ENCODE measurements around the gene CHMP5.

Gene CHMP5

DNA sequence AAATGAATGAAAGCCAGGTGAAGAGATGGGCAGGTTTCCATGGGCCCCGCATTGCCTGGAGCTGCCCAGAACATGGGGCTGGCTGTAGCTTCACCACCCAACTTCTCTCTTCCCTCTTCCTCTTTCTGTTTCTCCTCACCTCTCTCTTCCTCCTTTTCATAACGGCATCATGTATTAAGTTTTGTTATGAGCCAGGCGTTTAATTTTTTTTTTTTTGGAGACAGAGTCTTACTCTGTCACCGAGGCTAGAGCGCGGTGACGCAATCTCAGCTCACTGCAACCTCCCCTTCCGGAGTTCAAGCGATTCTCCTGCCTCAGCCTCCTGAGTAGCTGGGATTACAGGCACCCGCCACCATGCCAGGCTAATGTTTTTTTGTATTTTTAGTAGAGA is 37.8 kb upstream of the CHMP5 start:
- TF ChIP-seq, protein P1, sequence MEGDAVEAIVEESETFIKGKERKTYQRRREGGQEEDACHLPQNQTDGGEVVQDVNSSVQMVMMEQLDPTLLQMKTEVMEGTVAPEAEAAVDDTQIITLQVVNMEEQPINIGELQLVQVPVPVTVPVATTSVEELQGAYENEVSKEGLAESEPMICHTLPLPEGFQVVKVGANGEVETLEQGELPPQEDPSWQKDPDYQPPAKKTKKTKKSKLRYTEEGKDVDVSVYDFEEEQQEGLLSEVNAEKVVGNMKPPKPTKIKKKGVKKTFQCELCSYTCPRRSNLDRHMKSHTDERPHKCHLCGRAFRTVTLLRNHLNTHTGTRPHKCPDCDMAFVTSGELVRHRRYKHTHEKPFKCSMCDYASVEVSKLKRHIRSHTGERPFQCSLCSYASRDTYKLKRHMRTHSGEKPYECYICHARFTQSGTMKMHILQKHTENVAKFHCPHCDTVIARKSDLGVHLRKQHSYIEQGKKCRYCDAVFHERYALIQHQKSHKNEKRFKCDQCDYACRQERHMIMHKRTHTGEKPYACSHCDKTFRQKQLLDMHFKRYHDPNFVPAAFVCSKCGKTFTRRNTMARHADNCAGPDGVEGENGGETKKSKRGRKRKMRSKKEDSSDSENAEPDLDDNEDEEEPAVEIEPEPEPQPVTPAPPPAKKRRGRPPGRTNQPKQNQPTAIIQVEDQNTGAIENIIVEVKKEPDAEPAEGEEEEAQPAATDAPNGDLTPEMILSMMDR (IDR thresholded peaks at IDR 0.05; ENCODE audit: control insufficient read depth, extremely low read depth, insufficient read depth), result no peak
- no peak overlapping the region for H3K4me3 ChIP-seq (ENCODE audit: low read depth, low read length)
- DNase-seq (ENCODE audit: low read depth), result no peak

DNA sequence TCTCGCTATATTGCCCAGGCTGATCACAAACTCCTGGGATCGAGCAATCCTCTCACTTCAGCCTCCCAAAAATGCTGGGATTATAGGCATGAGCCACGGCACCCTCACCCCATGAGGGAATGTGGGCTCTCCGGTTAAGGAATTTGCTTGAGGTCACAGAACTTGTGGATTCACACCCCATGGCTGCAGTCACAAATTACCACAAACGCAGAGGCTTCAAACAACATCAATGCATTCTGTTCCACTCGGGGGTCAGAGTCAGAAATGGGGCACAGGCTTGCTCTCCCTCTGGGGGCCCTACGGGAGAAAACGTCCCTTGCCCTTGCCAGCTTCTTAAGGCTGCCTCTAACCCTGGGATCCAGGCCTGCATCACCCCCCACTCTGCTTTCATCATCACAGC is 37.1 kb upstream of the CHMP5 start:
- TF ChIP-seq, protein P1 (IDR thresholded peaks at IDR 0.05; ENCODE audit: control insufficient read depth, extremely low read depth, insufficient read depth), result no peak
- no peak for DNase-seq (ENCODE audit: low read depth)
- H3K4me3 ChIP-seq (ENCODE audit: low read depth, low read length), result no peak overlapping the region

DNA sequence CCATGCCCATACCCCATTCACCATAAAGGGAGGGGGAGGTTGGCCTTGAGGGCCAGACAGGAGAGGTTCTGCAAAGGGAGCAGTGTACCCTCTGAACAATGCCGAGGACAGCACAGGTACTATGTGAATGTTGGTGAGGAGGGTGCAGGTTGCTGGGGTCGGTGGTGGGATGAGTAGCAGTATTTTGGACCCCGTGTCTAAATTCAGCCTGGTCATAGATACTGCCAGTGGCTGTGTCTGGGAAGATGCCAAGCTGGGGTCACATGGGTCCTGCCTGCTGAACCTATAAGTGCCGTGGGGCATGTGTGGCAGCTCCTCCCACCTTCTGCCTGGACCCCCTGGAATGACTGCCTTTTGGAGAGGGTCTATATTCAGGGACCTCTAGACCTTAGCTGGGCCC is 36.2 kb upstream of the CHMP5 start:
- H3K4me3 ChIP-seq (ENCODE audit: low read depth, low read length), result no peak overlapping the region
- DNase-seq (ENCODE audit: low read depth), result no peak
- TF ChIP-seq, protein P1 (IDR thresholded peaks at IDR 0.05; ENCODE audit: control insufficient read depth, extremely low read depth, insufficient read depth), result no peak

DNA sequence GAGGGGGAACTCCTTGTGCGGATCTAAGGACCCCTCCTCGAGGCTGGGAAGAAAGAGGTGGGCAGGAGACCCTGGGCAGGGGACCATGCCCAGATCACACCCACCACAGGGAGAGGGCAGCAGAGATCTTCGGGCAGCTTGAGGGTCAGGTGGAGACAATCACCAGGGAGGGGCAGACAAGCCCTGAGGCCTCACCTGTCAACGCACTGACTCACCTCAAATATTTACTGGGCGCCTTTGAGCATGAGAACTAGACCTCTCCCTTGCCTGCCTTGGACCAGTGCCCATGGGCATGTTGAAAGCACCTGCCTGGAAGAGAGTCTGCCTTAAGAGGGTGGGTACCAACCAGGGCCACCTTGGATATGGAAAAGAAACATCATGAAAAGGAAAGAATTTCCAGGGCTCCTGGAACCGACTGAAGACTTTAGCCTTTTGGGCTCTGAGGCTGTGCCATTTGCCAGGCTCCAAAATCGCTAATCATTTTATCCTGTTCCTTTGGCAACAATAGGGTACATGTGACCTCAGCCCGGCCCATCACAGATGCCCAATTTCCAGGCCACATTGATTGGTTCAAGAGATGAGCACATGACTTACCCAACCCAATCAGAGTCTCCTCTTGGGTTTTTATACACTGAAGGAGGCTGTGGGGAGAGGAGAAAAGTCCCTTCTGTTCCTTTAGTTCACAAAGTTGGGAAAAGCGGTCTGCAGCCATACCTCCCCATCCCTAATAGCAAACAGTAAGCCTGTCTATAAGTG is 35.3 kb upstream of the CHMP5 start:
- peak; percentile 79 for DNase-seq (ENCODE audit: low read depth)
- TF ChIP-seq, protein P1 (IDR thresholded peaks at IDR 0.05; ENCODE audit: control insufficient read depth, extremely low read depth, insufficient read depth), result peak; percentile 59
- H3K4me3 ChIP-seq (ENCODE audit: low read depth, low read length), result no peak overlapping the region

DNA sequence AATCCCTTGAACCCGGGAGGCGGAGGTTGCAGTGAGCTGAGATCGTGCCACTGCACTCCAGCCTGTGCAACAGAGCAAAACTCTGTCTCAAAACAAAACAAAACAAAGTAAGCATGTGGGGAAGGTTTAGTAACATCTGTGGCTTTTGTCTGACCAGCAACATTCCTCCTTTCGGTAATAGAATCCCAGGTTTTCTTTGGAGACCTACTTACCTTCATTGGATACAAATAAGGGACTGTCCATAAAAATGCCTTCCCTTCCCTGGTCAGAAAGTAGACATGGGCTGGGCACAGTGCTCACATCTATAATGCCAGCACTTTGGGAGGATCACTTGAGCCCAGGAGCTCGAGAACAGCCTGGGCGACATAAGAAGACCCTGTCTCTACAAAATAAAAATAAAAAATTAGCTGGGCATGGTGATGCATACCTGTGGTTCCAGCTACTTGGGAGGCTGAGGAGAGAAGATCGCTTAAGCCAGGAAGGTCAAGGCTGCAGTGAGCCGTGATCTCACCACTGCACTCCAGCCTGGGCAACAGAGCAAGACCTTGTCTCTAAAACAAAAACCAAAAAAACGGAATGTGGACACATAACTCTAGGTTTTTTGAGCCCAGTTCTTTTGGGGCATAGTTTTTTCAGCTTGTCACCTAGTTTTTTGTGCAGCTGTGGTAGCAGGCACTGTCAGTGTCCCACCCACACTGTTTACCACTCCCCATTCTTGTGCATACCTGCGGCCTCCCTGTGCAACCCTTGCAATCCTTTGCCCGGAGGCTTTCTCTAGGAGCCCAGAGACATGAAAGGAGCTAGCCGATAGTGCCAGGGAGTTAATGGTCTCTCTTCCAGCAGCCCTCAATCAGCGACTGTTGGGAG is 33.9 kb upstream of the CHMP5 start:
- DNase-seq (ENCODE audit: low read depth), result no peak
- TF ChIP-seq, protein P1 (IDR thresholded peaks at IDR 0.05; ENCODE audit: control insufficient read depth, extremely low read depth, insufficient read depth), result no peak
- H3K4me3 ChIP-seq (ENCODE audit: low read depth, low read length), result no peak overlapping the region

DNA sequence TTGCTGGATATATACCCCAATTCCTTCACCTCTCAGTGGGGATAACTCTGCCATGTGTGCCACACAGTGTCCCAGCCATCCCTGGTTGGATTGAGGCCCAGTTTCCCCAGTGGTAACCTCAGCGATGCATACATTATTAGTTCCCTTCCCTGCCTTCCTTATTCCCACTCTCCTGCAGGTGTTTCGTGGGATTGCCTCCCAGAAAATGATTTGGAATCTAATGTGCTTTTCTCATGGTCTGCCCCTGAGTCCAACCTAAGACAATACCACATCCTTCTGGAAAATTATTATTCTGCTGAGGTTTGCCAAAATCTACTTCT is 33.3 kb upstream of the CHMP5 start:
- H3K4me3 ChIP-seq (ENCODE audit: low read depth, low read length), result no peak overlapping the region
- DNase-seq (ENCODE audit: low read depth), result no peak

More for the DNA sequence above, 33.3 kb upstream of the CHMP5 start:
- TF ChIP-seq, protein P1 (IDR thresholded peaks at IDR 0.05; ENCODE audit: control insufficient read depth, extremely low read depth, insufficient read depth), result no peak
